Fibroblast of upper back skin (primary cell): ENCODE measurements around the gene OMA1.

Experiments
- DNase-seq: peaks from one replicate; pipeline ENCODE4 v3.0.0-alpha.2; 2013

Gene OMA1

GRCh38 chr1:58457023-58457635 lies 89.4 kb downstream of the OMA1 start:
- peak; percentile 65 for DNase-seq

- DNase-seq: peak; percentile 95
These were observed 90.1 kb downstream of the OMA1 start for GRCh38 chr1:58456470-58456869.

- DNase-seq: no peak
These were observed 91.7 kb downstream of the OMA1 start for GRCh38 chr1:58454807-58455206.

GRCh38 chr1:58454385-58454784 lies 92.1 kb downstream of the OMA1 start:
- no peak for DNase-seq

GRCh38 chr1:58451560-58452191 lies 94.8 kb downstream of the OMA1 start:
- no peak for DNase-seq

GRCh38 chr1:58447886-58448285 lies 98.6 kb downstream of the OMA1 start:
- peak; percentile 43 for DNase-seq

GRCh38 chr1:58447042-58447441 lies 99.5 kb downstream of the OMA1 start:
- no peak for DNase-seq

GRCh38 chr1:58446368-58446767 lies 100.2 kb downstream of the OMA1 start:
- no peak for DNase-seq

GRCh38 chr1:58443986-58444868 lies 102.3 kb downstream of the OMA1 start:
- DNase-seq: peak; percentile 82

- DNase-seq: peak; percentile 83
These were observed 104.4 kb downstream of the OMA1 start for GRCh38 chr1:58442114-58442513.

GRCh38 chr1:58441699-58442098 lies 104.8 kb downstream of the OMA1 start:
- peak; percentile 46 for DNase-seq

GRCh38 chr1:58440696-58441095 lies 105.8 kb downstream of the OMA1 start:
- no peak for DNase-seq

- peak; percentile 41 for DNase-seq
These were observed 106.6 kb downstream of the OMA1 start for GRCh38 chr1:58439946-58440345.

- no peak for DNase-seq
These were observed 108.1 kb downstream of the OMA1 start for GRCh38 chr1:58438468-58438867.

- DNase-seq: no peak
These were observed 108.9 kb downstream of the OMA1 start for GRCh38 chr1:58437623-58438022.

GRCh38 chr1:58436615-58437297 lies 109.8 kb downstream of the OMA1 start:
- no peak for DNase-seq

GRCh38 chr1:58435376-58435775 lies 111.2 kb downstream of the OMA1 start:
- DNase-seq: no peak

- DNase-seq: no peak
These were observed 111.9 kb downstream of the OMA1 start for GRCh38 chr1:58434607-58435006.

GRCh38 chr1:58434181-58434580 lies 112.3 kb downstream of the OMA1 start:
- DNase-seq: no peak

- DNase-seq: peak; percentile 91
These were observed 113.5 kb downstream of the OMA1 start for GRCh38 chr1:58432851-58433668.

GRCh38 chr1:58431901-58432620 lies 114.5 kb downstream of the OMA1 start:
- DNase-seq: no peak
